Stimulated activated CD8-positive, alpha-beta memory T cell treated with anti-CD3 and anti-CD28 coated beads, Interleukin-15, amount 100 ng/mL, for 4 hours (primary cell): ENCODE measurements around the gene ATP6V0B.

Experiments used
- DNase-seq, 2 donors: peaks; one replicate each; pipeline ENCODE4 v3.0.0-alpha.2; 2020; ENCODE audit warnings: low read depth in 2 of 2

Gene ATP6V0B

GRCh38 chr1:44002606-44003157, 27.9 kb downstream of the ATP6V0B start:
- no peak for DNase-seq

GRCh38 chr1:44008259-44008658, 33.5 kb downstream of the ATP6V0B start:
- no peak for DNase-seq

GRCh38 chr1:44010935-44011471, 36.2 kb downstream of the ATP6V0B start:
- DNase-seq: no peak

GRCh38 chr1:44012404-44012803, 37.6 kb downstream of the ATP6V0B start:
- DNase-seq: no peak

GRCh38 chr1:44012941-44013609, 38.3 kb downstream of the ATP6V0B start:
- DNase-seq: no peak

- DNase-seq: no peak
Measured at GRCh38 chr1:44013949-44014348, 39.2 kb downstream of the ATP6V0B start.

GRCh38 chr1:44014365-44015104, 39.8 kb downstream of the ATP6V0B start:
- no peak for DNase-seq

- DNase-seq: no peak
Measured at GRCh38 chr1:44015206-44015605, 40.4 kb downstream of the ATP6V0B start.

GRCh38 chr1:44016041-44016889, 41.5 kb downstream of the ATP6V0B start:
- no peak for DNase-seq

- no peak for DNase-seq
Measured at GRCh38 chr1:44016890-44017400, 42.2 kb downstream of the ATP6V0B start.

GRCh38 chr1:44019466-44019948, 44.7 kb downstream of the ATP6V0B start:
- no peak for DNase-seq

GRCh38 chr1:44020464-44020863, 45.7 kb downstream of the ATP6V0B start:
- no peak for DNase-seq

GRCh38 chr1:44021156-44021555, 46.4 kb downstream of the ATP6V0B start:
- no peak for DNase-seq

- no peak for DNase-seq
Measured at GRCh38 chr1:44021581-44022321, 47.0 kb downstream of the ATP6V0B start.

GRCh38 chr1:44024031-44024902, 49.5 kb downstream of the ATP6V0B start:
- no peak for DNase-seq

- no peak for DNase-seq
Measured at GRCh38 chr1:44024903-44025525, 50.3 kb downstream of the ATP6V0B start.

GRCh38 chr1:44025816-44026215, 51.1 kb downstream of the ATP6V0B start:
- no peak for DNase-seq

GRCh38 chr1:44027320-44027719, 52.6 kb downstream of the ATP6V0B start:
- DNase-seq: no peak
